Measurements from ENCODE around the gene ATP2B2.

Gene ATP2B2

GRCh38 chr3:10447110-10447509 is 58.3 kb downstream of the ATP2B2 start:
- no peak for DNase-seq

DNA sequence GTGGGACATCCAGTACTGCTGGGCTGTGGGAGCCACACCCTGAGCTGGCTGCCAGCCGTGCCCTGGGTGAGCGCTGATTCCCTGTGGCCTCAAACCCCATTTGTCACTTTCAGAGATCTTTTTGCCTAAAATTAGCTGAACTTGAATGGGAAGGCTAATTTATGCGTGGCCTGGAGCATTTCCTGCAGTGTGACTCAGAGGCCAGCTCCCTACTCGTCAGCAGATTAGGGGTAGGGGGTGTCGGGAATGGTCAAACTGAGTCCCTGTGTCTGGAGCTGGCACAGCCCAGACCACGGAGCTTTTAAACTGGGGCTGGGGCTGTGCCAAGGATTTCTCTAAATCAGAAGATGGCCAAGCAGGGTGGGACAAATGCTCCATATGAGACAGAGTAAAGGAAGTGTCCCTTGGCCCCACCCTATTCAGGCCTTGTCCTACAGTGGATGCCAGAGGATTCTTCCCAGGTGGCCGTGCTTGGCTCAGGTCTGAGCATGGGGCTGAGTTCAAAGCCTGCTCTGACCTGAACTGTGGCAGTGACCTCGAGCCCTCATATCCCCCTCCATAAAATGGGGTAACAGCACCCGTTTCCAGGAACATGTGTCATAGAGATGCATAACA is 59.7 kb downstream of the ATP2B2 start:
- no peak for DNase-seq

DNA sequence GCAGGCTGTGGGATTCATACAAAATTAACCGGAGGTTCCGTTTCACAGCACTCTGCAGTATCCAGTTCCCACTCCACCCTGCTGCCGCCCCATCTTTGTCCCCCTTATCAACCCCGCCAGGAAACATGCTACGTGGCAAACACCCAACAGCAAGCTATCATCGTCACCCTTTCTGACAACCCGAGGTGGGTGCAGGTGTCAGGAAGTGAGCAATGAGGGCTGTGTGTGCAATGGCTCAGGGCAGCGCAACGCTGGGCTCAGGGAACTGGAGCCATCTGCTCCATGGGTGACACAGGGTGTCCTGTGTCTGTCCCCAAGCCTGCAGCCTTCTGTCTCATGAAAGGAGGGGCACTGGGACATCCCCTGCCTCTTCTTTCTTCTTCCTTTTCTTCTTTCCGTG is 60.9 kb downstream of the ATP2B2 start:
- DNase-seq, result no peak

DNA sequence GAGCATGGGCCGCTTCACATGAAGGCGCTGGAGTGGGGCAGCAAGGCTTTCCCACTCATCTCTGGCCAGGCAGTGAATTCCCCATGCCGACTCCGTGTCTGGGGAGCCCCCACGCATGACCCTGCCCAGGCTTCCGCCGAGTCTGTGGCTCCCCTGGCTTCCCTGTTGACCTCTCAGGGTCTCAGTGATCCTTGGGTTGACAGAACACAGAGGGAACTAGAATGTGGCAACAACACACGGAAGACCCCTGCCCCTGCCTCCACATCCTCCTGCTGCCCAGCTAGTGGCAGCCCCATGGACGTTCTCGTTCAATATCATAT is 61.3 kb downstream of the ATP2B2 start:
- DNase-seq, result no peak

GRCh38 chr3:10443272-10444109 is 61.9 kb downstream of the ATP2B2 start:
- DNase-seq, result no peak

GRCh38 chr3:10442151-10442795 is 63.1 kb downstream of the ATP2B2 start:
- no peak for DNase-seq

- DNase-seq, result no peak
Measured at GRCh38 chr3:10440684-10441083, 64.7 kb downstream of the ATP2B2 start.

DNA sequence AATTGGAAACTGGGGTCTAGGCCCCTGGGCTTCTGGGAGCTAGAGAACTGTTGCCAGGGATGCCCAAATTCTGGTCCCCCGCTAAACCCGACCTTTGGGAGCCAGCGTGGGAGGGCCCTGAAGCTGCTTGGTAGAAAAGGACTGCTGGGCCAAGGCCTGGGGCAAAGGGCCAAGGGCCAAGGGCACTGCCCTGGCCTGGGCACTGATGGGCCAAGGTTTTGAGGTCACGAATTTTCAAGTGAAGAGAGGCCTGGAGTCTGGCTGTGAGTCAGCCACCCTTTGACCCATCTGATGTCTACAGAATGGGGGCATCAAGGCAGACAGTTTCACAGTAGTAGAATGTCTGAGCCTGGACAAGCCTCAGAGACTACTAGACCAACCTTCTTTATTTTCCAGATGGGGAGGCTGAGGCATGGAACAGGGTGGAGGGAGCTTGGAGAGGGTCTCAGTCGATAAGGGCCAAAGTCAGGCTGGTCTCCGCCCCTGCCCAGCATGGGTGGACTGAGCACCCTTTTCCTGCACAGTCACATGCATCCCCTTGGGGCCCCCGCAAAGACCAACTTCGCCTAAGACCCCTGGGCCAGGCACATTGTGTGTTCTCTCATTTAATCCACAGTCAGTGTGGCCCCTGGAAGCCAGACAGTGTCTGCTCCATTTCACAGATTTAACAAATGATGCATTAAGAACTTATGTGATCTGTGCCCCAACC is 66.3 kb downstream of the ATP2B2 start:
- no peak for DNase-seq

DNA sequence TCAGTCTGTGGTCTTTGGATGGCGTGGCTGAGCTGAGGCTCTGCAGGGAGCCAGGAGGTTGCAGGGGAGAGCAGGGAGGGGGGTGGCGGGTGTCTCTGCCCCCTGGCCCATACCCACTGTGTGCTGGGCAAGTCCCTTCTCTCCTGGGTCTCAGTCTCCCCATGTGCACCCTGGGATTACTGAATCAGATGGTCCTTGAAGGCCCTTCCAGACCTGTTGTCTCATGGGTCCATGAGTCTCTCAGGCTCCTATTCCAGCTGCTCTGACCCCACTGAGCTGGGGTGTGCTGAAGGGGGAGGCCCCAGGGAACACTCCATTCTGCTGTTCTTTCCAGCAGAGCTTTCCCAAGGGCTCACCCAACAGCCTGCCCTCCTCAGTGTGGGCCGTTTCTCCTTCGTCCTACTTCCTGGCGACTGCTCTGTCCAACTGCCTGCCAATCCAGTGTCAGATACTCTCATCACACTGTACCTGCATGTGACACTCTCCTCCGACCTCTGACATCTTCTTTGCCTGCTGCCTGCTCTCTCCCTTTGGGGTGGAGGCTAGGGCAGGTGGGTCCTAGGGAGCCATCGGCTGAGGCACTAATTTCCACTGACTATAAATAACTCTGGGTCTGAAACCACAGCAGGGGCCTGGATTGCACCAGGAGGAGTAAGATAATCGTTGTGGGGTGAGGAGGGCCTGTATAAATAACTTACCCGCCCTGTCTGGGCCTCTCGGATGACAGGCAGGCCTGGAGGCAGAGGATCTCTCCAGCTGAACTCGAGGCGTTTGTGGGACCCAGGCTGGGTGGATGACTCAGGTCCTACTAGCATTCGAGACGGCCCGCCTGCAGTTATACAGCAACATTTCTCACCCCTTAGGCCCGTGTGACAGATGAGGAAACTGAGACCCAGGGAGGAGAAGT is 67.1 kb downstream of the ATP2B2 start:
- DNase-seq, result no peak

- DNase-seq, result no peak
Measured at GRCh38 chr3:10437272-10437994, 68.0 kb downstream of the ATP2B2 start.

- DNase-seq, result no peak
Measured at GRCh38 chr3:10435850-10436249, 69.5 kb downstream of the ATP2B2 start.

DNA sequence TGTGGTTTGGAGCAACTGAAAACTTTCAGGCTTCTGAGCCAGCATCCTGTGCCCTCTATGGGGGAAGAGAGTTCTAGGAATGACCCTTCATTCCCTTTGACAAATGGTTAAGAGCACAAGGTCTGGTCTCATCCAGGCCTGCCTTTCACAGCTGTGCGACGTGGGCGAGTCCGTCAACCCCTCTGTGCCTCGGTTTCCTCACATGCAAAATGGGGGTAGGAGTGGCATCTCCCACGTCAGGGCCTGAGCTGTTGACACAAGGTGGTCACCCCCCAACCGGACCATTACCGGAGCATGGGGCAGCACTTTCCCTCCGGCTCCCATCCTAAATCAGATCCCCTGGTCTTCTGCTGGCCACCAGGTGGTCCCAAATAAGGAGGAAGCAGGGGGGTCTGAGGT is 70.4 kb downstream of the ATP2B2 start:
- DNase-seq, result no peak

GRCh38 chr3:10434144-10434937 is 71.0 kb downstream of the ATP2B2 start:
- no peak for DNase-seq

GRCh38 chr3:10432931-10433330 is 72.5 kb downstream of the ATP2B2 start:
- DNase-seq, result no peak

- no peak for DNase-seq
Measured at GRCh38 chr3:10432156-10432845, 73.1 kb downstream of the ATP2B2 start.

- no peak for DNase-seq
Measured at GRCh38 chr3:10430805-10431204, 74.6 kb downstream of the ATP2B2 start.

GRCh38 chr3:10428406-10429091 is 76.8 kb downstream of the ATP2B2 start:
- no peak for DNase-seq

DNA sequence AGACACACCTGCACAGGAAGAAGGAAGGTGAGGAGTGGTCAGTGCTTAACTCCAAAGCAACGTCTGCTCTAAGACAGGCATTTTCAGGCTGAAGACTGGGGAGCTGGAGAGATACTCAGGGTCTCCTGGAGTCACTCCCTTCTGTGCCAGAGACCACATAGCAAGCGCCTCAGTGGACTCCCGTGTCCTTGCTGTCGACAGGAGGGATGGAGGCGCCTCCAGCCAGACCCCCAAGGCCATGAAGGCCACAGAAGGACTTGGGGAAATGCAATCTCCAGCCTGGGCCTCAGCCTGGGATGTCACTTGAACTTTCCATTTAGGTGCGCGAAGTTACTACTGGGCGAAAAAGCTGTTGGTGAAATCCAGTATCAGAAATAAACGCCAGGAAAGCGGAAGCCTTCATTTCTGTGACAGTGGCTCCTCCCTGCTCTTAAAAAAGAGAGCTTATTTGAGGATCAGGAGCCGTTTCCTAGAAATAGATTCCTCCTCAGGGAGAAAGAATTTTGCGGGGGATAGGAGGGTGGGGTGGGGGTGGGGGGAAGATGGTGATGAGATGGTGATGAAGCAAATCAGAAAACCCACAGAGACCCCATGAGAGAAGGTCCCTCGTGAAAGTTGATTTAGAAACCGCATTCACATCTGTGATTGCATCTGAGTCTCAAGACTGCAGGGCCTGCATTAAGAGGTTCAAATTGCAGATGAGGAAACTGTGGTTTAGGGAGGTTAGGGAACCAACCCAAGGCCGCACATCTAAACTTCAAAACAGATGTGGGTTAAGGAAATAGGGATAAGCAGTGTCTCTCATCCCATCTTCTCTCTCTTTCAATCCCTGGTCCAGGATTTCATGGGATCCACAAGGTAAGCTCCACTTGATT is 78.8 kb downstream of the ATP2B2 start:
- DNase-seq, result no peak

All from hippocampal formation (tissue), 2 donors.